Upper lobe of left lung (tissue), 6 donors: ENCODE measurements around the gene NSG2. TPM values are rescaled to one million over a fixed set of nuclear protein-coding genes. Genes with fewer than 3 reads are reported as not detected.
A peak's percentile ranks its signal among the peaks of the same experiment; 100 is the strongest.
"Not testable (repeated sequence)": the region's sequence is repeated elsewhere in the genome, so short reads cannot be mapped to it uniquely, and the experiment has no call there.

Experiments
- ATAC-seq, 2 donors: fragments of 200-7000 bp; cut with Tn5 transposase; one replicate each; pipeline ENCODE4 v1.9.1; 2022; ENCODE audit warnings: mild to moderate bottlenecking in 2 of 2, moderate library complexity in 2 of 2; ENCODE audit not compliant: low FRiP score in 2 of 2
- DNase-seq, 2 donors: peaks; one replicate each; pipeline ENCODE4 v3.0.0-alpha.2; 2019 to 2020
- H3K27ac ChIP-seq, 4 donors: fragments of 200-600 bp; sonication (generic); one replicate each; pipeline ENCODE4 v1.5.1; 2016 to 2019
- H3K27me3 ChIP-seq, 4 donors: fragments of 200-600 bp; sonication (generic); one replicate each; pipeline ENCODE4 v1.5.1; 2017 to 2019
- H3K36me3 ChIP-seq, 4 donors: fragments of 200-600 bp; sonication (generic); one replicate each; pipeline ENCODE4 v1.5.1; 2016 to 2019
- H3K4me1 ChIP-seq, 4 donors: fragments of 200-600 bp; sonication (generic); one replicate each; pipeline ENCODE4 v1.5.1; 2018 to 2019
- H3K4me3 ChIP-seq, 4 donors: fragments of 200-600 bp; sonication (generic); one replicate each; pipeline ENCODE4 v1.5.1; 2017 to 2019; ENCODE audit warnings: mild to moderate bottlenecking in 2 of 4, moderate library complexity in 1 of 4
- H3K9me3 ChIP-seq, 4 donors: fragments of 200-600 bp; sonication (generic); one replicate each; pipeline ENCODE4 v1.5.1; 2018 to 2019
- EP300 ChIP-seq, 4 donors: sonication (generic); formaldehyde crosslinking; IDR thresholded peaks; one replicate each; pipeline ENCODE4 v1.5.1; 2017; ENCODE audit warnings: antibody characterized with exemption in 4 of 4, control low read depth in 2 of 4
- POLR2A ChIP-seq, 4 donors: fragments of 450-650 bp; IDR thresholded peaks; one replicate each; pipeline ENCODE4 v1.5.1; 2016 to 2017; ENCODE audit warnings: antibody characterized with exemption in 4 of 4, mild to moderate bottlenecking in 2 of 4
- POLR2AphosphoS5 ChIP-seq, 2 donors: sonication (generic); formaldehyde crosslinking; IDR thresholded peaks; one replicate each; pipeline ENCODE4 v1.5.1; 2017; ENCODE audit warnings: antibody characterized with exemption in 2 of 2
- WGBS, 2 donors: methylation state at CpG; one replicate each; pipeline ENCODE4 v1.1.5; 2017 to 2018; 5-methylcytosine and 5-hydroxymethylcytosine counted together
- total RNA-seq, 6 donors: library from RNA; depleted of rRNA in 4 of 6; stranded (reverse); fragments of >200 nt in 4 of 6; gene quantifications; one replicate each; pipeline versions ENCODE4 v1.1.0 to v1.2.1, GENCODE V29; 2016 to 2021
- TF ChIP-seq, protein P1 (sequence below), 6 experiments: fragments of 450-650 bp in 4 of 6; fragments of 200-600 bp in 2 of 6; sonication (generic) in 2 of 6; IDR thresholded peaks; one replicate each; pipeline ENCODE4 v1.5.1; 2016 to 2019; ENCODE audit warnings: antibody characterized with exemption in 6 of 6
- donor health status: DM: no; HTN: no; CAD: no; lungs with moderate emphysema.
- donor health status: DM: no; HTN: yes; CAD: no; lungs with severe emphysema.

Gene NSG2
- total RNA-seq, 6 donors from 2014 or later = 0.09 to 2.3 (median 0.13) TPM; not detected in 2

DNA sequence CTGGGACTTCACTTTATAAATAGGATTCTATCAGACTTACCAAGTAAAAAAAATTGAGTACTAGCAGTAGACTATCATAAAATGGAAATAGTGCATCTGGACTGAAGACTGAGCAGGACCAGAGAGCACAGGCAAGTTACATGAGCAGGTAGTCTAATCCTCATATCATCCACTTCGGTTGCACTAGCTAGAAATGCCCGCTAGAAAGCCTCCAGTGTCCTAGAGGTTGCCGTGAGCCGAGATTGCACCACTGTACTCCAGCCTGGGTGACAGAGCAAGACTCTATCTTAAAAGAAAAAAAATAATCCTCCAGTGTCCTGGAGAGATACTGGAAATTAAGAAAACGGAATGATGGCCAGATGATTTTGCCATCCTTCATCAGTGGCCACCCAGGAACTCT is 36.6 kb upstream of the NSG2 start:
- TF ChIP-seq, protein P1, sequence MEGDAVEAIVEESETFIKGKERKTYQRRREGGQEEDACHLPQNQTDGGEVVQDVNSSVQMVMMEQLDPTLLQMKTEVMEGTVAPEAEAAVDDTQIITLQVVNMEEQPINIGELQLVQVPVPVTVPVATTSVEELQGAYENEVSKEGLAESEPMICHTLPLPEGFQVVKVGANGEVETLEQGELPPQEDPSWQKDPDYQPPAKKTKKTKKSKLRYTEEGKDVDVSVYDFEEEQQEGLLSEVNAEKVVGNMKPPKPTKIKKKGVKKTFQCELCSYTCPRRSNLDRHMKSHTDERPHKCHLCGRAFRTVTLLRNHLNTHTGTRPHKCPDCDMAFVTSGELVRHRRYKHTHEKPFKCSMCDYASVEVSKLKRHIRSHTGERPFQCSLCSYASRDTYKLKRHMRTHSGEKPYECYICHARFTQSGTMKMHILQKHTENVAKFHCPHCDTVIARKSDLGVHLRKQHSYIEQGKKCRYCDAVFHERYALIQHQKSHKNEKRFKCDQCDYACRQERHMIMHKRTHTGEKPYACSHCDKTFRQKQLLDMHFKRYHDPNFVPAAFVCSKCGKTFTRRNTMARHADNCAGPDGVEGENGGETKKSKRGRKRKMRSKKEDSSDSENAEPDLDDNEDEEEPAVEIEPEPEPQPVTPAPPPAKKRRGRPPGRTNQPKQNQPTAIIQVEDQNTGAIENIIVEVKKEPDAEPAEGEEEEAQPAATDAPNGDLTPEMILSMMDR (IDR thresholded peaks at IDR 0.05) = no peak
- no peak for TF ChIP-seq EP300 (IDR thresholded peaks at IDR 0.05)
- H3K27me3 ChIP-seq = no peaks in the 10 kb centered on the region
- WGBS, 2 donors = 83 to 95% methylated on average over 5 of the region's 5 CpGs
- DNase-seq = no peak
- no peak overlapping the region for H3K27ac ChIP-seq
- H3K4me3 ChIP-seq = no peak overlapping the region
- ATAC-seq = no peak
- no peaks in the 10 kb centered on the region for H3K4me1 ChIP-seq
- no peaks in the 10 kb centered on the region for H3K36me3 ChIP-seq
- no peaks in the 10 kb centered on the region for H3K9me3 ChIP-seq

DNA sequence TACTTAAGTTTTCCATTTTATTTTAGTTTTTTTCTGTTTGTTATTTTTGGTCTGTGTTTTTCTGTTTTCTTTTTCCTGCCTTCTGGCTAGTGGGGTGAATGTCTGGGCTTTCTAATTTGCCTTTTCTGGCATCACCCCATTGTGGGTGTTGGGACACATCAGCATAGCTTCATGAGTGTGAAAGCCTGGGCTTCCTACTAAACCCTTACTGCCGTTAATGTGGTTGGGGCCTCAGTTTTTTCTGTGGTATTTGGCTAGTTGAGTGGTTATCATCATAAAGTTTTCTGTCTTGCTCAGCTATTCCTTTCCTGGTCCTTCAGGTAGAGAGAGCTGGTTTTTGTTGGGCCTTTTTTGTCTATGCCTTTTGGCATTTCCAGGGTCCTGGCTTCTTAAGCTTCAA is 35.1 kb upstream of the NSG2 start:
- Histone ChIP-seq H3K36me3 (no peaks in the 10 kb centered on the region), H3K4me1 (no peaks in the 10 kb centered on the region), H3K4me3 (no peak overlapping the region), H3K27me3 (no peaks in the 10 kb centered on the region), H3K9me3 (no peaks in the 10 kb centered on the region), H3K27ac (no peak overlapping the region)
- TF ChIP-seq POLR2AphosphoS5 (IDR thresholded peaks at IDR 0.05) = no peak
- TF ChIP-seq, protein P1 (IDR thresholded peaks at IDR 0.05) = no peak
- TF ChIP-seq POLR2A (IDR thresholded peaks at IDR 0.05) = no peak
- no peak for TF ChIP-seq EP300 (IDR thresholded peaks at IDR 0.05)
- ATAC-seq (no peak), DNase-seq (no peak)
- WGBS, 2 donors = 63 to 64% methylated on average over 1 of the region's 1 CpG

DNA sequence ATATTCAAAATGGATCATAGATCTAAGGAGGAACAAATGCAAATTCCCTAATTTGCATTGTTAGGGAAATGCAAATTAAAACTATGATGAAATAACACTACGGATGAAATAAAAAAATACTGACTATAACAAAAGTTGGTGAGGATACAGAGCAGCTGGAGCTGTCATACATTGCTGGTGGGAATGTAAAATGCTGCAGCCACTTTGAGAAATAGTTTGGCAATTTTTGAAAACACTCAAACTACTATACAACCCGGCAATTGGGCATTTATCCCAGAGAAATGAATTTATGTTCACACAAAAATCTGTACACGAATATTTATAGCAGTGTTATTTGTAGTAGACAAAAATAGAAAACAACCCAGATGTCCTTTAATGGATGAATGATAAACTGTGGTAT is 34.1 kb upstream of the NSG2 start:
- H3K9me3 ChIP-seq = no peaks in the 10 kb centered on the region
- no peak for ATAC-seq
- H3K4me3 ChIP-seq = no peak overlapping the region
- H3K36me3 ChIP-seq = no peaks in the 10 kb centered on the region
- no peaks in the 10 kb centered on the region for H3K27me3 ChIP-seq
- DNase-seq = no peak
- TF ChIP-seq POLR2A (IDR thresholded peaks at IDR 0.05) (no peak), EP300 (IDR thresholded peaks at IDR 0.05) (no peak), POLR2AphosphoS5 (IDR thresholded peaks at IDR 0.05) (no peak)
- TF ChIP-seq, protein P1 (IDR thresholded peaks at IDR 0.05) = no peak
- WGBS, 2 donors = 58 to 71% methylated on average over 3 of the region's 3 CpGs
- no peaks in the 10 kb centered on the region for H3K4me1 ChIP-seq
- H3K27ac ChIP-seq = no peak overlapping the region

DNA sequence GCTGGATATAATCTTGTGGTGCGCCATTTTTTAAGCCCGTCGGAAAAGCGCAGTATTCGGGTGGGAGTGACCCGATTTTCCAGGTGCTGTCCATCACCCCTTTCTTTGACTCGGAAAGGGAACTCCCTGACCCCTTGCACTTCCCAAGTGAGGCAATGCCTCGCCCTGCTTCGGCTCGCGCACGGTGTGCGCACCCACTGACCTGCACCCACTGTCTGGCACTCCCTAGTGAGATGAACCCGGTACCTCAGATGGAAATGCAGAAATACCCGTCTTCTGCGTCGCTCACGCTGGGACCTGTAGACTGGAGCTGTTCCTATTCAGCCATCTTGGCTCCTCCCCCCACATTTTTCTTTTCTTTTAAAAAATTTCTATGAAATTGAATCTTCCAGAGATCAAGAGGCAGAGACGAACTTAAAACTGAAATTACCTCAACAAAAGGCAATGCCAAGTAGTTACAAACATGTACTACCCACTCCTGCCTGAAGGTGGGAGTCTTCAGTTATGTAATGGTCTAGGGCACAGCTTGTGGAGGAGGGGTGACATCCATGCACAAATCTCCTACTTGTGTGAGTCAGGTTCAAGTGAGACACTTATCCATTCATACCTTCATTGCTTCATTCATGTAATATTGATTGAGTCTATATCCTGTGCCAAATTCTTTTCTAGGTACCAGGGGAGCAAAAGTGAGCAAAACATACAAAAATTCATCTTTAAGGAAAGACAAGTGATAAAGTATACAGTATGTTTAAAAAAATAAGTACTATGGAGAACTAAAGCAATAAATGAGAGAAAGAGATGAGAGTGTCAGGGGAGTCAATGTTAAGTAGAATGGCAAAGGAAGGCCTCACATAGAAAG is 25.2 kb upstream of the NSG2 start:
- H3K27ac ChIP-seq, H3K9me3 ChIP-seq, H3K4me1 ChIP-seq, H3K27me3 ChIP-seq, H3K4me3 ChIP-seq, H3K36me3 ChIP-seq: not testable (repeated sequence)
- TF ChIP-seq, protein P1 (IDR thresholded peaks at IDR 0.05) = peak in 5 of 6 experiments; percentile 15 to 54 (median 33)
- ATAC-seq (peak in 1 of 2 donors; percentile 44), DNase-seq (peak in 1 of 2 donors; percentile 18)
- 78 to 89% methylated on average over 14 to 19 of the region's 19 CpGs for WGBS, 2 donors

- no peak for DNase-seq
- Histone ChIP-seq H3K36me3 (no peaks in the 10 kb centered on the region), H3K27me3 (no peaks in the 10 kb centered on the region), H3K4me1 (no peaks in the 10 kb centered on the region), H3K4me3 (no peak overlapping the region), H3K27ac (no peak overlapping the region), H3K9me3 (no peaks in the 10 kb centered on the region)
- ATAC-seq = no peak
- TF ChIP-seq, protein P1 (IDR thresholded peaks at IDR 0.05) = no peak
- no peak for TF ChIP-seq POLR2AphosphoS5 (IDR thresholded peaks at IDR 0.05)
- TF ChIP-seq POLR2A (IDR thresholded peaks at IDR 0.05) = no peak
- TF ChIP-seq EP300 (IDR thresholded peaks at IDR 0.05) = no peak
- WGBS, 2 donors = 65 to 86% methylated on average over 3 of the region's 3 CpGs
Observed at GRCh38 chr5:174020928-174021304, 24.6 kb upstream of the NSG2 start.
